NCI-H774 (cell line): ENCODE measurements around the gene OSGEP.
"Not testable (repeated sequence)": the region's sequence is repeated elsewhere in the genome, so short reads cannot be mapped to it uniquely, and the experiment has no call there.

ENCODE experiments used
- DNase-seq: peaks from one replicate; lab custom pipeline; 2025; lab: John Stamatoyannopoulos, UW

Gene OSGEP

GRCh38 chr14:20469890-20470602 lies 15.4 kb upstream of the OSGEP start:
- peak; percentile 50 for DNase-seq

GRCh38 chr14:20469242-20469889 lies 14.8 kb upstream of the OSGEP start, which contains the start of gene PNP:
TSS of gene PNP (plus strand) at chr14:20469406. CDS start at chr14:20469525, 119 bp downstream.
- peak; percentile 95 for DNase-seq

- no peak for DNase-seq
Observed at GRCh38 chr14:20468764-20469241, 14.2 kb upstream of the OSGEP start.

GRCh38 chr14:20461225-20462141 lies 6.9 kb upstream of the OSGEP start, which contains the start of gene PIP4P1:
TSS of gene PIP4P1 (minus strand) at chr14:20461434. CDS start at chr14:20461325, 109 bp downstream.
- DNase-seq, result peak; percentile 99

- peak; percentile 65 for DNase-seq
Observed at GRCh38 chr14:20460458-20461224, 6.0 kb upstream of the OSGEP start.

- DNase-seq, result no peak
Observed at GRCh38 chr14:20458031-20458789, 3.6 kb upstream of the OSGEP start.

- no peak for DNase-seq
Observed at GRCh38 chr14:20456971-20457370, 2.4 kb upstream of the OSGEP start.

GRCh38 chr14:20455355-20456300 lies 1.0 kb upstream of the OSGEP start:
- DNase-seq, result no peak

GRCh38 chr14:20452831-20453230 lies 1.8 kb downstream of the OSGEP start:
- DNase-seq, result not testable (repeated sequence)

GRCh38 chr14:20446889-20447288 lies 7.7 kb downstream of the OSGEP start:
- no peak for DNase-seq

GRCh38 chr14:20443650-20444049 lies 11.0 kb downstream of the OSGEP start:
- not testable (repeated sequence) for DNase-seq

- DNase-seq, result no peak
Observed at GRCh38 chr14:20441461-20441860, 13.2 kb downstream of the OSGEP start.

GRCh38 chr14:20440882-20441281 lies 13.7 kb downstream of the OSGEP start:
- no peak for DNase-seq

- DNase-seq, result no peak
Observed at GRCh38 chr14:20440465-20440864, 14.1 kb downstream of the OSGEP start.

GRCh38 chr14:20438664-20439063 lies 15.9 kb downstream of the OSGEP start:
- no peak for DNase-seq

GRCh38 chr14:20436363-20436755 lies 18.3 kb downstream of the OSGEP start:
- DNase-seq, result no peak

- no peak for DNase-seq
Observed at GRCh38 chr14:20435582-20436362, 18.8 kb downstream of the OSGEP start, which contains the start of gene KLHL33. TSS of gene KLHL33 (minus strand) at chr14:20436166. CDS start at chr14:20435811, 355 bp downstream.
